Measurements from ENCODE around the gene TMEM62.

- no peak for TF ChIP-seq EP300 (IDR thresholded peaks at IDR 0.05; ENCODE audit: borderline replicate concordance in 1 of 2, control insufficient read depth in 1 of 2, low read depth in 2 of 2, low read length in 2 of 2)
- TF ChIP-seq CTCF (IDR thresholded peaks at IDR 0.05 in 2 of 3, conservative IDR thresholded peaks at IDR 0.05 in 1 of 3; ENCODE audit: control insufficient read depth in 2 of 3, extremely low read depth in 1 of 3, insufficient read depth in 1 of 3, low read depth in 3 of 3, low read length in 3 of 3) = no peak
- TF ChIP-seq HDAC6 (IDR thresholded peaks at IDR 0.05; ENCODE audit: unreplicated experiment) = no peak
Observed at GRCh38 chr15:43211224-43211735, 77.9 kb downstream of the TMEM62 start.

All from GM12878 (cell line).